Gastroesophageal sphincter (tissue), 4 donors: ENCODE results near the gene SCARF1. TPM values are rescaled to one million over a fixed set of nuclear protein-coding genes. Genes with fewer than 3 reads are reported as not detected.
"Not testable (repeated sequence)": the region's sequence is repeated elsewhere in the genome, so short reads cannot be mapped to it uniquely, and the experiment has no call there.

Experiments used
- ATAC-seq: fragments of 150-250 bp; one replicate; pipeline ENCODE4 v1.9.1; 2016; ENCODE audit warnings: mild to moderate bottlenecking, moderate library complexity
- H3K27ac ChIP-seq, 4 donors: fragments of 200-600 bp; sonication (generic) in 3 of 4; 1 replicate in 3 of 4; 2 replicates in 1 of 4; pipeline ENCODE4 v1.5.1; 2016 to 2019
- H3K27me3 ChIP-seq: fragments of 200-600 bp; sonication (generic); one replicate; pipeline ENCODE4 v1.5.1; 2019
- H3K36me3 ChIP-seq, 2 donors: fragments of 200-600 bp; sonication (generic); one replicate each; pipeline ENCODE4 v1.5.1; 2019; ENCODE audit warnings: control low read depth in 1 of 2
- H3K4me1 ChIP-seq, 3 donors: fragments of 200-600 bp; sonication (generic); 1 replicate in 2 of 3; 2 replicates in 1 of 3; pipeline ENCODE4 v1.5.1; 2016 to 2019; ENCODE audit warnings: control low read depth in 2 of 3
- H3K4me3 ChIP-seq, 2 donors: fragments of 200-600 bp; sonication (generic); one replicate each; pipeline ENCODE4 v1.5.1; 2019; ENCODE audit warnings: mild to moderate bottlenecking in 1 of 2, moderate library complexity in 1 of 2
- H3K9me3 ChIP-seq, 3 donors: fragments of 200-600 bp; sonication (generic); one replicate each; pipeline ENCODE4 v1.5.1; 2017 to 2019; ENCODE audit warnings: control low read depth in 2 of 3
- CTCF ChIP-seq, 4 experiments: fragments of 200-600 bp in 2 of 4; fragments of 450-650 bp in 2 of 4; sonication (generic) in 1 of 4; IDR thresholded peaks; one replicate each; pipeline ENCODE4 v1.5.1; 2017 to 2019; ENCODE audit warnings: antibody characterized with exemption in 4 of 4, mild to moderate bottlenecking in 2 of 4, moderate library complexity in 2 of 4
- EP300 ChIP-seq: sonication (generic); formaldehyde crosslinking; IDR thresholded peaks from one replicate; pipeline ENCODE4 v1.6.1; 2017; ENCODE audit warnings: antibody characterized with exemption, mild to moderate bottlenecking
- POLR2A ChIP-seq, 2 donors: fragments of 450-650 bp; IDR thresholded peaks; one replicate each; pipeline ENCODE4 v1.6.1; 2017; ENCODE audit warnings: antibody characterized with exemption in 2 of 2, mild to moderate bottlenecking in 2 of 2, moderate library complexity in 1 of 2
- POLR2AphosphoS5 ChIP-seq: sonication (generic); formaldehyde crosslinking; IDR thresholded peaks from one replicate; pipeline ENCODE4 v1.6.1; 2017; ENCODE audit warnings: antibody characterized with exemption
- WGBS, 2 donors: methylation state at CpG; one replicate each; pipeline ENCODE4 v1.1.5; 2018; ENCODE audit warnings: low coverage in 1 of 2; 5-methylcytosine and 5-hydroxymethylcytosine counted together
- total RNA-seq, 4 donors: library from RNA; depleted of rRNA; stranded (reverse); fragments of >200 nt; gene quantifications; one replicate each; pipeline ENCODE4 v1.1.0, GENCODE V29; 2016

Gene SCARF1
- 10 to 100 TPM in 3 of 4 donors, 1 to 10 TPM in 1; 8.9 to 16.8 (median 12.7) TPM for total RNA-seq

GRCh38 chr17:1645207-1646171 lies at the start of gene SCARF1:
SCARF1 (minus strand) TSS chr17:1645732; CDS start chr17:1645697, 35 bp downstream.
- H3K27ac ChIP-seq = peak within 1 kb of the TSS in 3 of 4 donors; percentile 98 to 99 (median 99)
- H3K4me3 ChIP-seq = peak within 1 kb of the TSS in 1 of 2 donors; percentile 57
- 72 to 77% methylated on average over 6 to 8 of the region's 25 CpGs for WGBS, 2 donors
- H3K4me1 ChIP-seq = peaks cover 7 to 67% (median 33%) of the 10 kb centered on the region in 3 donors
- no peaks in the 10 kb centered on the region for H3K9me3 ChIP-seq
- TF ChIP-seq POLR2AphosphoS5 = peak; percentile 16
- no peak for TF ChIP-seq CTCF (IDR thresholded peaks at IDR 0.05)
- peak in 1 of 2 donors; percentile 16 for TF ChIP-seq POLR2A (IDR thresholded peaks at IDR 0.05)
- ATAC-seq = no peak
- H3K36me3 ChIP-seq = peaks cover 0 to 4% of the 10 kb centered on the region in 2 donors
- no peaks in the 10 kb centered on the region for H3K27me3 ChIP-seq

- no peak overlapping the region for H3K27ac ChIP-seq
- 84 to 87% methylated on average over 4 to 6 of the region's 7 CpGs for WGBS, 2 donors
- H3K4me1 ChIP-seq = no peaks in the 10 kb centered on the region
- H3K36me3 ChIP-seq = no peaks in the 10 kb centered on the region
- no peak for ATAC-seq
- H3K9me3 ChIP-seq = no peaks in the 10 kb centered on the region
- no peaks in the 10 kb centered on the region for H3K27me3 ChIP-seq
- no peak overlapping the region for H3K4me3 ChIP-seq
- TF ChIP-seq CTCF (IDR thresholded peaks at IDR 0.05) (no peak), EP300 (no peak), POLR2A (IDR thresholded peaks at IDR 0.05) (no peak), POLR2AphosphoS5 (no peak)
Measured at GRCh38 chr17:1693339-1693738, 47.8 kb upstream of the SCARF1 start.

- no peaks in the 10 kb centered on the region for H3K36me3 ChIP-seq
- no peaks in the 10 kb centered on the region for H3K9me3 ChIP-seq
- no peaks in the 10 kb centered on the region for H3K4me1 ChIP-seq
- TF ChIP-seq EP300 = no peak
- no peak for TF ChIP-seq POLR2AphosphoS5
- no peak for TF ChIP-seq CTCF (IDR thresholded peaks at IDR 0.05)
- no peak for TF ChIP-seq POLR2A (IDR thresholded peaks at IDR 0.05)
- H3K27me3 ChIP-seq = no peaks in the 10 kb centered on the region
- ATAC-seq = no peak
- 56 to 76% methylated on average over 1 to 6 of the region's 8 CpGs for WGBS, 2 donors
- H3K27ac ChIP-seq = no peak overlapping the region
- no peak overlapping the region for H3K4me3 ChIP-seq
Measured at GRCh38 chr17:1690544-1691221, 45.2 kb upstream of the SCARF1 start.

GRCh38 chr17:1688405-1688804 lies 42.9 kb upstream of the SCARF1 start:
- H3K4me1 ChIP-seq = peaks cover 0 to 12% (median 6%) of the 10 kb centered on the region in 3 donors
- 47 to 66% methylated on average over 2 of the region's 6 CpGs for WGBS, 2 donors
- H3K4me3 ChIP-seq, H3K27ac ChIP-seq, H3K27me3 ChIP-seq, H3K9me3 ChIP-seq, ATAC-seq, H3K36me3 ChIP-seq: not testable (repeated sequence)

GRCh38 chr17:1686086-1686485 lies 40.6 kb upstream of the SCARF1 start:
- TF ChIP-seq POLR2A (IDR thresholded peaks at IDR 0.05) = no peak
- no peak for TF ChIP-seq EP300
- no peak for TF ChIP-seq POLR2AphosphoS5
- no peak for TF ChIP-seq CTCF (IDR thresholded peaks at IDR 0.05)
- 82% methylated on average over 3 to 7 of the region's 7 CpGs for WGBS, 2 donors
- Histone ChIP-seq H3K9me3 (no peaks in the 10 kb centered on the region), H3K36me3 (peaks cover 0 to 25% of the 10 kb centered on the region in 2 donors), H3K4me1 (peaks cover 0 to 35% (median 18%) of the 10 kb centered on the region in 3 donors), H3K27ac (no peak overlapping the region), H3K27me3 (no peaks in the 10 kb centered on the region), H3K4me3 (no peak overlapping the region)
- ATAC-seq = no peak
